ENCODE data around the gene DOCK3. TPM values are rescaled to one million over a fixed set of nuclear protein-coding genes. Genes with fewer than 3 reads are reported as not detected.

DOCK3 gene
- total RNA-seq, 1 donor, result under 0.01 TPM

GRCh38 chr3:50651445-50651844 is 23.3 kb upstream of the DOCK3 start:
- no peak for TF ChIP-seq CTCF (IDR thresholded peaks at IDR 0.05; ENCODE audit: insufficient read depth, low read depth, low read length)
- no peak for DNase-seq (ENCODE audit: low read depth)
- no peak overlapping the region for H3K4me3 ChIP-seq (ENCODE audit: low read depth, low read length)

GRCh38 chr3:50651920-50652529 is 22.7 kb upstream of the DOCK3 start:
- H3K4me3 ChIP-seq (ENCODE audit: low read depth, low read length), result no peak overlapping the region
- no peak for TF ChIP-seq CTCF (IDR thresholded peaks at IDR 0.05; ENCODE audit: insufficient read depth, low read depth, low read length)

GRCh38 chr3:50652709-50653108 is 22.0 kb upstream of the DOCK3 start:
- peak; percentile 35 for TF ChIP-seq CTCF (IDR thresholded peaks at IDR 0.05; ENCODE audit: insufficient read depth, low read depth, low read length)
- DNase-seq (ENCODE audit: low read depth), result peak; percentile 6

More at GRCh38 chr3:50651920-50652529, 22.7 kb upstream of the DOCK3 start:
- DNase-seq (ENCODE audit: low read depth), result no peak

GRCh38 chr3:50653937-50654595 is 20.7 kb upstream of the DOCK3 start:
- no peak overlapping the region for H3K4me3 ChIP-seq (ENCODE audit: low read depth, low read length)
- DNase-seq (ENCODE audit: low read depth), result no peak
- no peak for TF ChIP-seq CTCF (IDR thresholded peaks at IDR 0.05; ENCODE audit: insufficient read depth, low read depth, low read length)

More at GRCh38 chr3:50652709-50653108, 22.0 kb upstream of the DOCK3 start:
- no peak overlapping the region for H3K4me3 ChIP-seq (ENCODE audit: low read depth, low read length)

- no peak for TF ChIP-seq CTCF (IDR thresholded peaks at IDR 0.05; ENCODE audit: insufficient read depth, low read depth, low read length)
- peak; percentile 7 for DNase-seq (ENCODE audit: low read depth)
- no peak overlapping the region for H3K4me3 ChIP-seq (ENCODE audit: low read depth, low read length)
These were observed 19.5 kb upstream of the DOCK3 start for GRCh38 chr3:50655009-50655830.

GRCh38 chr3:50656417-50657195 is 18.1 kb upstream of the DOCK3 start:
- no peak overlapping the region for H3K4me3 ChIP-seq (ENCODE audit: low read depth, low read length)
- no peak for DNase-seq (ENCODE audit: low read depth)
- no peak for TF ChIP-seq CTCF (IDR thresholded peaks at IDR 0.05; ENCODE audit: insufficient read depth, low read depth, low read length)
